Central memory CD8-positive, alpha-beta T cell (primary cell): ENCODE measurements around the gene STEAP2.

ENCODE experiments used
- ATAC-seq: fragments of 150-1000 bp; cut with Tn5 transposase; replicated peaks from 2 replicates; pipeline ENCODE4 v1.10.0; 2022; ENCODE audit warnings: mild to moderate bottlenecking, moderate FRiP score, moderate number of reproducible peaks; ENCODE audit not compliant: poor library complexity, severe bottlenecking; ENCODE audit errors: extremely low read depth
- DNase-seq, 2 donors: peaks; one replicate each; pipeline ENCODE4 v3.0.0; 2021; ENCODE audit warnings: low spot score in 2 of 2
- H3K27ac Mint-ChIP-seq: one replicate; pipeline ENCODE4 v1.8.0; 2022; ENCODE audit warnings: low read depth, mild to moderate bottlenecking, moderate library complexity, mixed read lengths
- H3K27me3 Mint-ChIP-seq: one replicate; pipeline ENCODE4 v1.8.0; 2022; ENCODE audit warnings: mixed read lengths
- H3K36me3 Mint-ChIP-seq: one replicate; pipeline ENCODE4 v1.8.0; 2022; ENCODE audit warnings: mild to moderate bottlenecking, moderate library complexity, mixed read lengths; ENCODE audit not compliant: insufficient read depth
- H3K4me1 Mint-ChIP-seq: one replicate; pipeline ENCODE4 v1.8.0; 2022; ENCODE audit warnings: mixed read lengths
- H3K4me3 Mint-ChIP-seq: one replicate; pipeline ENCODE4 v1.8.0; 2022; ENCODE audit warnings: mild to moderate bottlenecking, moderate library complexity, mixed read lengths
- H3K9me3 Mint-ChIP-seq: one replicate; pipeline ENCODE4 v1.8.0; 2022; ENCODE audit warnings: mixed read lengths

The STEAP2 gene

GRCh38 chr7:90209776-90210175 is 1.8 kb upstream of the STEAP2 start:
- no peaks in the 10 kb centered on the region for H3K9me3 Mint-ChIP-seq
- H3K4me1 Mint-ChIP-seq = no peaks in the 10 kb centered on the region
- H3K27ac Mint-ChIP-seq = no peak overlapping the region
- peaks cover 2% of the 10 kb centered on the region for H3K36me3 Mint-ChIP-seq
- peaks cover 12% of the 10 kb centered on the region for H3K27me3 Mint-ChIP-seq
- no peak for ATAC-seq
- H3K4me3 Mint-ChIP-seq = no peak overlapping the region
- DNase-seq = no peak

GRCh38 chr7:90210475-90210874 is 1.1 kb upstream of the STEAP2 start:
- H3K4me1 Mint-ChIP-seq = no peaks in the 10 kb centered on the region
- H3K27me3 Mint-ChIP-seq = peaks cover 12% of the 10 kb centered on the region
- H3K4me3 Mint-ChIP-seq = no peak overlapping the region
- H3K9me3 Mint-ChIP-seq = no peaks in the 10 kb centered on the region
- DNase-seq = no peak
- H3K27ac Mint-ChIP-seq = no peak overlapping the region
- H3K36me3 Mint-ChIP-seq = peaks cover 2% of the 10 kb centered on the region
- ATAC-seq = no peak

GRCh38 chr7:90210981-90211380 is 559 bp upstream of the STEAP2 start:
- Mint-ChIP-seq H3K9me3 (no peaks in the 10 kb centered on the region), H3K27me3 (peaks cover 12% of the 10 kb centered on the region), H3K36me3 (peaks cover 2% of the 10 kb centered on the region), H3K4me1 (no peaks in the 10 kb centered on the region), H3K27ac (no peak overlapping the region), H3K4me3 (no peak overlapping the region)
- DNase-seq (no peak), ATAC-seq (no peak)

- Mint-ChIP-seq H3K27ac (no peak overlapping the region), H3K4me1 (no peaks in the 10 kb centered on the region), H3K36me3 (peaks cover 2% of the 10 kb centered on the region), H3K4me3 (no peak overlapping the region), H3K27me3 (peaks cover 12% of the 10 kb centered on the region), H3K9me3 (no peaks in the 10 kb centered on the region)
- ATAC-seq = no peak
- DNase-seq = no peak
Observed at GRCh38 chr7:90212149-90212495, 582 bp downstream of the STEAP2 start.

- Mint-ChIP-seq H3K27me3 (peaks cover 12% of the 10 kb centered on the region), H3K4me1 (no peaks in the 10 kb centered on the region)
Observed at GRCh38 chr7:90213521-90213920, 2.0 kb downstream of the STEAP2 start.

GRCh38 chr7:90216080-90216674 is 4.6 kb downstream of the STEAP2 start:
- ATAC-seq (no peak), DNase-seq (no peak)
- no peaks in the 10 kb centered on the region for H3K36me3 Mint-ChIP-seq
- H3K4me3 Mint-ChIP-seq = no peak overlapping the region
- H3K4me1 Mint-ChIP-seq = no peaks in the 10 kb centered on the region
- peaks cover 25% of the 10 kb centered on the region for H3K27me3 Mint-ChIP-seq
- H3K27ac Mint-ChIP-seq = no peak overlapping the region
- no peaks in the 10 kb centered on the region for H3K9me3 Mint-ChIP-seq

More at GRCh38 chr7:90213521-90213920, 2.0 kb downstream of the STEAP2 start:
- DNase-seq = no peak
- Mint-ChIP-seq H3K4me3 (no peak overlapping the region), H3K27ac (no peak overlapping the region), H3K36me3 (peaks cover 2% of the 10 kb centered on the region), H3K9me3 (no peaks in the 10 kb centered on the region)
- ATAC-seq = no peak

- Mint-ChIP-seq H3K36me3 (no peaks in the 10 kb centered on the region), H3K27me3 (peaks cover 27% of the 10 kb centered on the region), H3K9me3 (no peaks in the 10 kb centered on the region), H3K27ac (no peak overlapping the region), H3K4me3 (no peak overlapping the region), H3K4me1 (no peaks in the 10 kb centered on the region)
- no peak for ATAC-seq
- no peak for DNase-seq
Observed at GRCh38 chr7:90216771-90217170, 5.2 kb downstream of the STEAP2 start.

- ATAC-seq = no peak
- H3K27me3 Mint-ChIP-seq = peaks cover 70% of the 10 kb centered on the region
- no peaks in the 10 kb centered on the region for H3K4me1 Mint-ChIP-seq
Observed at GRCh38 chr7:90222390-90222789, 10.8 kb downstream of the STEAP2 start.

GRCh38 chr7:90222811-90223725 is 11.5 kb downstream of the STEAP2 start:
- H3K27me3 Mint-ChIP-seq = peaks cover 77% of the 10 kb centered on the region

More at GRCh38 chr7:90222390-90222789, 10.8 kb downstream of the STEAP2 start:
- no peaks in the 10 kb centered on the region for H3K36me3 Mint-ChIP-seq
- H3K27ac Mint-ChIP-seq = no peak overlapping the region
- no peak for DNase-seq
- no peak overlapping the region for H3K4me3 Mint-ChIP-seq
- H3K9me3 Mint-ChIP-seq = no peaks in the 10 kb centered on the region

GRCh38 chr7:90224195-90224594 is 12.7 kb downstream of the STEAP2 start:
- ATAC-seq (no peak), DNase-seq (no peak)
- Mint-ChIP-seq H3K36me3 (no peaks in the 10 kb centered on the region), H3K4me3 (no peak overlapping the region), H3K9me3 (no peaks in the 10 kb centered on the region), H3K27me3 (peaks cover 84% of the 10 kb centered on the region), H3K27ac (no peak overlapping the region), H3K4me1 (no peaks in the 10 kb centered on the region)

More at GRCh38 chr7:90222811-90223725, 11.5 kb downstream of the STEAP2 start:
- Mint-ChIP-seq H3K27ac (no peak overlapping the region), H3K4me3 (no peak overlapping the region), H3K36me3 (no peaks in the 10 kb centered on the region), H3K4me1 (no peaks in the 10 kb centered on the region), H3K9me3 (no peaks in the 10 kb centered on the region)
- DNase-seq (no peak), ATAC-seq (no peak)

- Mint-ChIP-seq H3K27me3 (peaks cover 81% of the 10 kb centered on the region), H3K4me3 (no peak overlapping the region), H3K27ac (no peak overlapping the region), H3K9me3 (no peaks in the 10 kb centered on the region), H3K4me1 (no peaks in the 10 kb centered on the region), H3K36me3 (no peaks in the 10 kb centered on the region)
- DNase-seq (no peak), ATAC-seq (no peak)
Observed at GRCh38 chr7:90225181-90225580, 13.6 kb downstream of the STEAP2 start.

GRCh38 chr7:90225601-90226000 is 14.1 kb downstream of the STEAP2 start:
- H3K27me3 Mint-ChIP-seq = peaks cover 78% of the 10 kb centered on the region
- no peaks in the 10 kb centered on the region for H3K9me3 Mint-ChIP-seq
- no peak overlapping the region for H3K4me3 Mint-ChIP-seq
- H3K27ac Mint-ChIP-seq = no peak overlapping the region
- ATAC-seq (no peak), DNase-seq (no peak)
- H3K36me3 Mint-ChIP-seq = no peaks in the 10 kb centered on the region
- no peaks in the 10 kb centered on the region for H3K4me1 Mint-ChIP-seq

GRCh38 chr7:90227259-90227658 is 15.7 kb downstream of the STEAP2 start:
- no peak for DNase-seq
- Mint-ChIP-seq H3K9me3 (no peaks in the 10 kb centered on the region), H3K27ac (no peak overlapping the region), H3K4me3 (no peak overlapping the region), H3K36me3 (no peaks in the 10 kb centered on the region), H3K27me3 (peaks cover 61% of the 10 kb centered on the region), H3K4me1 (no peaks in the 10 kb centered on the region)
- ATAC-seq = no peak
